Vagina (tissue), 2 donors: ENCODE results near the gene ZNF467. TPM values are rescaled to one million over a fixed set of nuclear protein-coding genes. Genes with fewer than 3 reads are reported as not detected.

ENCODE experiments used
- DNase-seq, 2 donors: peaks; one replicate each; pipeline ENCODE4 v3.0.0-alpha.2; 2017; ENCODE audit errors: extremely low spot score in 2 of 2
- H3K27ac ChIP-seq: fragments of 200-600 bp; sonication (generic); one replicate; pipeline ENCODE4 v1.5.1; 2019
- H3K27me3 ChIP-seq: fragments of 200-600 bp; sonication (generic); one replicate; pipeline ENCODE4 v1.5.1; 2019
- H3K36me3 ChIP-seq, 2 donors: fragments of 200-600 bp; sonication (generic); one replicate each; pipeline ENCODE4 v1.5.1; 2017 to 2019
- H3K4me1 ChIP-seq: fragments of 200-600 bp; sonication (generic); one replicate; pipeline ENCODE4 v1.5.1; 2019
- H3K4me3 ChIP-seq, 2 donors: fragments of 200-600 bp; sonication (generic); 1 replicate in 1 of 2; 2 replicates in 1 of 2; pipeline ENCODE4 v1.5.1; 2016 to 2019
- H3K9me3 ChIP-seq: fragments of 200-600 bp; sonication (generic); one replicate; pipeline ENCODE4 v1.5.1; 2019
- POLR2A ChIP-seq, 2 donors: fragments of 450-650 bp; IDR thresholded peaks; one replicate each; pipeline ENCODE4 v1.6.1; 2017; ENCODE audit warnings: antibody characterized with exemption in 2 of 2, mild to moderate bottlenecking in 2 of 2, moderate library complexity in 2 of 2
- POLR2AphosphoS5 ChIP-seq, 2 donors: sonication (generic); formaldehyde crosslinking; IDR thresholded peaks; one replicate each; pipeline ENCODE4 v1.9.0; 2017; ENCODE audit warnings: antibody characterized with exemption in 2 of 2, mild to moderate bottlenecking in 2 of 2, low read depth in 1 of 2; ENCODE audit not compliant: insufficient read depth in 1 of 2
- intact Hi-C: fragments of 100-400 bp; cut with DNase I; formaldehyde crosslinking; loops from one replicate; pipeline ENCODE4 v1.15.1; 2023
- total RNA-seq: library from RNA; depleted of rRNA; stranded (reverse); fragments of >200 nt; gene quantifications from one replicate; pipeline ENCODE4 v1.2.3, GENCODE V29; 2016
- TF ChIP-seq, protein P1 (sequence below), 3 experiments: fragments of 450-650 bp in 2 of 3; fragments of 200-600 bp in 1 of 3; sonication (generic) in 1 of 3; IDR thresholded peaks; one replicate each; pipeline ENCODE4 v1.5.1; 2017 to 2019; ENCODE audit warnings: antibody characterized with exemption in 3 of 3, mild to moderate bottlenecking in 2 of 3, moderate library complexity in 2 of 3

ZNF467 gene
- total RNA-seq, 1 donor from 2014 or later = 13.3 TPM

DNA sequence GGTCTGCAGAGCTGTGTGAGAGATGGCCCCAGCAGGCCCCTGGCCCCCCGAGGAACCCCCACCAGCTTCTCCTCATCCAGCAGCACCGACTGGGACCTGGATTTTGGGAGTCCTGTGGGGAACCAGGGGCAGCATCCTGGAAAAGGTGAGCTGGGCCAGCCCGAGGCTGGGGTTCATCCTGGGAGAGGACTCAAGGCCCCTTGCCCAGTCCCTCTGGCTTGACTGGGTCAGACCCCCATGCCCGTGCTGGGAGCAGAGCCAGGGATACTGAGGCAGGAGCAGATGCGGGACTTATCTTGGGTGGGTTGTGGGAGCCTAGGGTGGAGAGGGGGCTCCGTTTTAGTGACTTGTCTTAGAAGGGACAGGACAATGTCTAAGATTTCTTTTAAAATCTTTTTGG, 47.5 kb downstream of the ZNF467 start:
- no peak for DNase-seq
- Histone ChIP-seq H3K27me3 (no peaks in the 10 kb centered on the region), H3K27ac (no peak overlapping the region), H3K9me3 (no peaks in the 10 kb centered on the region), H3K4me1 (no peaks in the 10 kb centered on the region), H3K4me3 (no peak overlapping the region), H3K36me3 (peaks cover 0 to 89% of the 10 kb centered on the region in 2 donors)
- TF ChIP-seq, protein P1, sequence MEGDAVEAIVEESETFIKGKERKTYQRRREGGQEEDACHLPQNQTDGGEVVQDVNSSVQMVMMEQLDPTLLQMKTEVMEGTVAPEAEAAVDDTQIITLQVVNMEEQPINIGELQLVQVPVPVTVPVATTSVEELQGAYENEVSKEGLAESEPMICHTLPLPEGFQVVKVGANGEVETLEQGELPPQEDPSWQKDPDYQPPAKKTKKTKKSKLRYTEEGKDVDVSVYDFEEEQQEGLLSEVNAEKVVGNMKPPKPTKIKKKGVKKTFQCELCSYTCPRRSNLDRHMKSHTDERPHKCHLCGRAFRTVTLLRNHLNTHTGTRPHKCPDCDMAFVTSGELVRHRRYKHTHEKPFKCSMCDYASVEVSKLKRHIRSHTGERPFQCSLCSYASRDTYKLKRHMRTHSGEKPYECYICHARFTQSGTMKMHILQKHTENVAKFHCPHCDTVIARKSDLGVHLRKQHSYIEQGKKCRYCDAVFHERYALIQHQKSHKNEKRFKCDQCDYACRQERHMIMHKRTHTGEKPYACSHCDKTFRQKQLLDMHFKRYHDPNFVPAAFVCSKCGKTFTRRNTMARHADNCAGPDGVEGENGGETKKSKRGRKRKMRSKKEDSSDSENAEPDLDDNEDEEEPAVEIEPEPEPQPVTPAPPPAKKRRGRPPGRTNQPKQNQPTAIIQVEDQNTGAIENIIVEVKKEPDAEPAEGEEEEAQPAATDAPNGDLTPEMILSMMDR (IDR thresholded peaks at IDR 0.05) = no peak
- no peak for TF ChIP-seq POLR2A (IDR thresholded peaks at IDR 0.05)
- no peak for TF ChIP-seq POLR2AphosphoS5 (IDR thresholded peaks at IDR 0.05; ENCODE audit: insufficient read depth in 1 of 2, low read depth in 1 of 2)
- intact Hi-C loops = no loop called here

DNA sequence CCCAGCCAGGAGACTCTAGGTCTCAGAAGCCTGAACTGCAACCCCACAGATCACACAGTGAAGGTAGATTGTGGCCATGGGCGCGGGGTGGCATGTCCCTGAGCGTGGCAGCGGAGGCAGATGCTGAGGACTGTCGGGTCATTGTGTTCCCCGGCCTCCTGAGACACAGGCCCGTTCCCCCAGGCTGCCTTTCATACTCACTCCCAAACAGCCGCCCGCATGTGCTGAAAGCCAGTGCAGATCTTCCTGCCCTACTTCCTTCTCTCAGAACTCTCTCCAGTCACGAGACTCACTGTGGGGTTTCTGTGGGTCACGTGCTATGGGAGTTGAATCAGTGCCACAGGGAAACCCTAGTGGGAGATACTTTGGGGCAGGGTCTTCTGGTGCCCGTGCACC, 48.0 kb downstream of the ZNF467 start:
- Histone ChIP-seq H3K36me3 (peaks cover 0 to 93% of the 10 kb centered on the region in 2 donors), H3K9me3 (no peaks in the 10 kb centered on the region), H3K4me3 (no peak overlapping the region), H3K27ac (no peak overlapping the region), H3K27me3 (no peaks in the 10 kb centered on the region), H3K4me1 (no peaks in the 10 kb centered on the region)
- TF ChIP-seq POLR2AphosphoS5 (IDR thresholded peaks at IDR 0.05; ENCODE audit: insufficient read depth in 1 of 2, low read depth in 1 of 2) (no peak), POLR2A (IDR thresholded peaks at IDR 0.05) (no peak)
- TF ChIP-seq, protein P1 (IDR thresholded peaks at IDR 0.05) = no peak
- no peak for DNase-seq
- intact Hi-C loops = no loop called here

DNA sequence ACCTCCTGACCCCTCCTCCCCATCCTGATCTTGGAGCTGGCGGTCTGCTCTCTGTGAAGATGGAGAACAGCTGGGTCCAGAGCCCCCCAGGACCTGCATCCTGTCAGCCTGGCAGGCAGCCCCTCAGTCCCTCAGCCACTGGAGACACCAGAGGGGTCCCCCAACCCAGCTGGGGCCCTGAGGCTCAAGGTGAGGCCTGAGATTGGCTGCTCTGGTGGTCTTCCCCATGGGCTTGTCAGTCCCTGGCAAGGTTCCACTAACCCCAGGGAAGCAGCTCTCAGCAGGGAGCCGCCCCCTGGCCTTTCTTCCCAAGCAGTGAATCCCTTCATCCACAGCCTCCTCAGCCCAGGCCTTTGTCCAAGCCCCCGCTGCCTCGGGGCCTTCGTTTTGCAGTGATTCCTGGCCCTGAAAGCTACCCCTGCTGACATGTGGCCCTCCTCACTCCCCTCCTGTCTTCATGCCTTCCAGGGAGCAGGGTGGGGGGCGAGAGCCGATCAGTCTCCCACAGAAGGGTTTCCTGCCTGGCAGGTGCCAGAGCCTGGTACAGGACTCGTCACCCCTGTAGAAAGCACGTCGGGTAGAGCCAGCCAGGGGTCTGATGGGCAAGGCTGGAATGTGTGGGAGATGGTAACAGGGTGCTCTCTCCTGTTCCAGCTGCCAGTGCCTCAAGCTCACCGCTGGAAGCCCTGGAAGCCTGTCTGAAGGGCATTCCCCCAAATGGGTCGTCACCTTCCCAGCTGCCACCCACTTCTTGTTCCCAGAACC, 48.5 kb downstream of the ZNF467 start:
- TF ChIP-seq, protein P1 (IDR thresholded peaks at IDR 0.05) = no peak
- no peak for TF ChIP-seq POLR2A (IDR thresholded peaks at IDR 0.05)
- no peak for TF ChIP-seq POLR2AphosphoS5 (IDR thresholded peaks at IDR 0.05; ENCODE audit: insufficient read depth in 1 of 2, low read depth in 1 of 2)
- H3K9me3 ChIP-seq = no peaks in the 10 kb centered on the region
- no peak overlapping the region for H3K27ac ChIP-seq
- DNase-seq = no peak
- H3K36me3 ChIP-seq = peaks cover 0 to 91% of the 10 kb centered on the region in 2 donors
- H3K4me1 ChIP-seq = no peaks in the 10 kb centered on the region
- H3K27me3 ChIP-seq = no peaks in the 10 kb centered on the region
- intact Hi-C loops = no loop called here
- no peak overlapping the region for H3K4me3 ChIP-seq

DNA sequence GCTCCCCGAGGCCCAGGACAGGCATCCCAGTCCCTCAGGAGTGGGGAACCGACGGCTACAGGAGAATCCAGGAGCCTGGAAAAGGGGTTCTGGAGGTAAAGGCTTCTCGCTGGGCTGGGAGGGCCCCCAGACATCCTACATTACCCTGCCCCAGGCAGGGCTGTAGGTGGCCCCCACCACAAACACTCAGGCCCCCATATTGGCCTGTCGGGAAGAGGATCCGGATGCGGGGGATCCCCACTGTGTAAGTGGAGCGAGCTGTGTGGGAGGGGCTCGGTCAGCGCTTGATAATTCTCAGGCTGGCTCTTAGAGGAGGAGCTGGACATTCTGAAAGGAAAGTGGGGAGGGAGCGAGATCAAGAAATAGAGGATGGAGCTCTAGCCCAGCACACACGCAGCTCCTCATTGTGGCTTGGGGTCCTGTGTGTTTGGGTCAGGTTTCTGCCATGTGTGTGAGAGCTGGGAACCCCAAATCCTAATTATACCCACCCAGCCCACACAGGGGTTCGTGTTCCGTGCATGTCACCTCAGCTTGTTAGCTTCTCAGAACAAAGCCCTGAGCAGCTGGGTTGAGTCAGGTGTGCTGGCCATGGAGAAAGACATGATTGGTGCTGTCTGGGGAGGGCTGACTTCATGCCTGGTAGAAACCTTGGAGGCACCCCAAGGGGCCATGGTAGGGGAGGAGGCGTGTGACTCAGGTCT, 49.4 kb downstream of the ZNF467 start:
- Histone ChIP-seq H3K36me3 (peaks cover 0 to 82% of the 10 kb centered on the region in 2 donors), H3K27me3 (no peaks in the 10 kb centered on the region)
- DNase-seq = no peak

More for the DNA sequence above, 49.4 kb downstream of the ZNF467 start:
- intact Hi-C loops = no loop called here
- Histone ChIP-seq H3K27ac (no peak overlapping the region), H3K4me3 (no peak overlapping the region), H3K9me3 (no peaks in the 10 kb centered on the region), H3K4me1 (no peaks in the 10 kb centered on the region)
- no peak for TF ChIP-seq POLR2A (IDR thresholded peaks at IDR 0.05)
- no peak for TF ChIP-seq POLR2AphosphoS5 (IDR thresholded peaks at IDR 0.05; ENCODE audit: insufficient read depth in 1 of 2, low read depth in 1 of 2)
- TF ChIP-seq, protein P1 (IDR thresholded peaks at IDR 0.05) = no peak
